Naive thymus-derived CD4-positive, alpha-beta T cell (primary cell): Measurements from ENCODE around the gene LATS1. TPM values are rescaled to one million over a fixed set of nuclear protein-coding genes. Genes with fewer than 3 reads are reported as not detected.
"Not testable (repeated sequence)": the region's sequence is repeated elsewhere in the genome, so short reads cannot be mapped to it uniquely, and the experiment has no call there.

Experiments
- ATAC-seq: fragments of 150-1000 bp; cut with Tn5 transposase; 2 replicates; pipeline ENCODE4 v1.10.0; 2021; ENCODE audit warnings: mild to moderate bottlenecking, moderate library complexity
- CTCF ChIA-PET: fragments of 350-600 bp; sonication (Branson Sonifier 250); formaldehyde crosslinking; loops from one replicate; lab custom pipeline; 2021; ENCODE audit warnings: antibody characterized with exemption; lab: Charles Lee
- POLR2A ChIA-PET: fragments of 350-600 bp; sonication (Branson Sonifier 250); formaldehyde crosslinking; loops from one replicate; lab custom pipeline; 2021; ENCODE audit warnings: antibody characterized with exemption, inconsistent platforms; lab: Charles Lee
- DNase-seq, 9 donors: peaks; one replicate each; pipeline versions ENCODE4 v3.0.0 to v3.0.0-alpha.2; 2020 to 2022; ENCODE audit warnings: mixed read lengths in 1 of 9
- H3K27ac ChIP-seq: one replicate; pipeline ENCODE4 v1.7.0; 2013; ENCODE audit warnings: mild to moderate bottlenecking, low read depth, low read length, moderate library complexity
- H3K27me3 ChIP-seq, 2 donors: one replicate each; pipeline ENCODE4 v1.7.0; 2013; ENCODE audit warnings: low read length in 2 of 2, mild to moderate bottlenecking in 2 of 2, moderate library complexity in 2 of 2; ENCODE audit not compliant: control insufficient read depth in 2 of 2, insufficient read depth in 2 of 2
- H3K36me3 ChIP-seq, 3 experiments: 1 replicate in 2 of 3; 2 replicates in 1 of 3; pipeline ENCODE4 v1.7.0; 2013; ENCODE audit warnings: low read length in 3 of 3, mild to moderate bottlenecking in 3 of 3, moderate library complexity in 1 of 3; ENCODE audit not compliant: insufficient read depth in 3 of 3, control insufficient read depth in 2 of 3
- H3K4me1 ChIP-seq, 2 donors: one replicate each; pipeline ENCODE4 v1.7.0; 2013; ENCODE audit warnings: low read length in 2 of 2, mild to moderate bottlenecking in 2 of 2, moderate library complexity in 1 of 2; ENCODE audit not compliant: control insufficient read depth in 2 of 2, insufficient read depth in 2 of 2
- H3K4me3 ChIP-seq: 2 replicates; pipeline ENCODE4 v1.7.0; 2013; ENCODE audit warnings: mild to moderate bottlenecking, low read length
- H3K9me3 ChIP-seq, 3 experiments: 1 replicate in 2 of 3; 2 replicates in 1 of 3; pipeline ENCODE4 v1.7.0; 2013; ENCODE audit warnings: low read length in 3 of 3; ENCODE audit not compliant: control insufficient read depth in 2 of 3
- H3K27ac Mint-ChIP-seq, 9 donors: one replicate each; pipeline ENCODE4 v1.8.0; 2020 to 2022; ENCODE audit warnings: mixed read lengths in 9 of 9, mild to moderate bottlenecking in 8 of 9, moderate library complexity in 5 of 9, inconsistent platforms in 2 of 9
- H3K27me3 Mint-ChIP-seq, 5 donors: one replicate each; pipeline ENCODE4 v1.8.0; 2021 to 2022; ENCODE audit warnings: mixed read lengths in 5 of 5, mild to moderate bottlenecking in 1 of 5
- H3K36me3 Mint-ChIP-seq, 5 donors: one replicate each; pipeline ENCODE4 v1.8.0; 2020 to 2022; ENCODE audit warnings: mixed read lengths in 5 of 5, mild to moderate bottlenecking in 3 of 5, inconsistent platforms in 1 of 5
- H3K4me1 Mint-ChIP-seq, 7 donors: one replicate each; pipeline ENCODE4 v1.8.0; 2020 to 2022; ENCODE audit warnings: mixed read lengths in 7 of 7, mild to moderate bottlenecking in 3 of 7, inconsistent platforms in 1 of 7
- H3K4me3 Mint-ChIP-seq, 10 donors: one replicate each; pipeline ENCODE4 v1.8.0; 2020 to 2022; ENCODE audit warnings: mild to moderate bottlenecking in 10 of 10, mixed read lengths in 10 of 10, moderate library complexity in 6 of 10, inconsistent platforms in 2 of 10
- H3K9me3 Mint-ChIP-seq, 11 donors: one replicate each; pipeline ENCODE4 v1.8.0; 2020 to 2022; ENCODE audit warnings: mixed read lengths in 11 of 11, mild to moderate bottlenecking in 4 of 11, inconsistent platforms in 1 of 11, moderate library complexity in 1 of 11
- intact Hi-C, 2 donors: fragments of 100-400 bp; cut with micrococcal nuclease; formaldehyde crosslinking; loops; one replicate each; pipeline ENCODE4 v1.15.1; 2023
- polyA plus RNA-seq, 2 donors: library from polyadenylated mRNA; unstranded; fragments of 300-500 nt; fragmentation: Illumina TruSeq; gene quantifications; one replicate each; pipeline ENCODE4 v1.2.3, GENCODE V29; 2021
- total RNA-seq, 6 experiments: library from RNA in 5 of 6; stranded (reverse) in 5 of 6; gene quantifications; 1 replicate in 5 of 6; 2 replicates in 1 of 6; pipeline ENCODE4 v1.2.3 and lab custom pipeline; 2021 to 2026

Gene LATS1
- total and polyA plus RNA-seq, 7 experiments from 2014 or later, result 14.2 to 49.5 (median 34.0) TPM

DNA sequence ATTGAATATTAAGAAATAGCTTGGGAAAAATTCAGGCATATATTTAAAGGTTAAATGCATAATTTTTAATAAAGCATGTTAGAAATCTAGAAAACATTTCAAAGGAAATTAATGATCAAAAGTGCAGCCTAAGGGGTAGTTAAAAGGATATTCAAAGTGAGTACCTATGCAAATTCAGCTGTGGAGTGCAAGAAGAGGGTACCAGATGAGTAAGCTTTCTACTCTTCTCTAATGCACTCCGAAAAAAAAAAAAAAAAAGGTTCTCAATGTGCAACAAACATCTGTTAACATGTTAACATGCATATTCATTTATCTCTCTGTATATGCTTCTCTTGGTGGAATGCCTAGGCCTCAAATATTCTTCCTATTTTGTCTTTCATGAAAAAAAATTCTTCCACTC, 37.4 kb downstream of the LATS1 start:
- Mint-ChIP-seq H3K27me3 (no peaks in the 10 kb centered on the region), H3K27ac (peak overlapping the region in 4 of 9 donors; percentile 7 to 67 (median 28)), H3K4me1 (peaks cover 3 to 24% (median 16%) of the 10 kb centered on the region in 7 donors), H3K4me3 (no peak overlapping the region), H3K9me3 (no peaks in the 10 kb centered on the region), H3K36me3 (peaks cover 8 to 37% (median 26%) of the 10 kb centered on the region in 5 donors)
- no peak overlapping the region for H3K27ac ChIP-seq
- ChIA-PET POLR2A (interaction anchor here (0.6 kb wide), 2 partner anchors 20 to 21 kb away, joined by 3 to 4 read pairs; no protein-coding TSS in a partner anchor), CTCF (no interaction called here)
- ATAC-seq (no peak), DNase-seq (no peak)
- H3K4me3 ChIP-seq, result no peak overlapping the region
- no peaks in the 10 kb centered on the region for H3K27me3 ChIP-seq
- intact Hi-C loops, result no loop called here
- H3K9me3 ChIP-seq, result no peaks in the 10 kb centered on the region
- no peaks in the 10 kb centered on the region for H3K4me1 ChIP-seq
- H3K36me3 ChIP-seq, result peaks cover 0 to 47% (median 7%) of the 10 kb centered on the region in 3 experiments

- H3K4me3 Mint-ChIP-seq, ATAC-seq: not testable (repeated sequence)
- peaks cover 0 to 82% (median 6%) of the 10 kb centered on the region in 3 experiments for H3K36me3 ChIP-seq
Observed at GRCh38 chr6:149672265-149672664, 45.6 kb downstream of the LATS1 start.

DNA sequence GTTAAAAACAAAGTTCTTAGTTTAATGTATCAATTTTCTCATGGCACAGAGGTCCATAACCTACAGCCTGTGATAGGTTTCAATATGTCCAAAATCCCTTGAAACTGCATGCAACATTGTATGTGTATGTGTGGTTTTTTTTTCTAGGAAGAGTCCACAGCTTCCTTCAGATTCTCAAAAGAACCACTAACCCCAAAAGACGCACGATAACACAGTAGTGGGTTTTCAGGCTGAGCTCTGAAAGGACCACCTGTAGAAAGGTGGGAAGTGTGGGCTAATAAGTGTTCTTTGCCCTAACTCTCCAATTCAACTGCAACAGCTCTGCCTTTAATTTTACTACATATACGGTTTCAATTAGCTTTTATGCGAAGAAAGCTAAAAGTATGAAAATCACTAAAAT, 57.9 kb downstream of the LATS1 start:
- Histone ChIP-seq H3K9me3 (no peaks in the 10 kb centered on the region), H3K36me3 (peaks cover 0 to 26% (median 6%) of the 10 kb centered on the region in 3 experiments), H3K27ac (no peak overlapping the region), H3K4me1 (no peaks in the 10 kb centered on the region), H3K4me3 (no peak overlapping the region), H3K27me3 (no peaks in the 10 kb centered on the region)
- ChIA-PET CTCF (interaction anchor here (1.0 kb wide), 1 partner anchor 103 kb away, joined by 3 read pairs; no protein-coding TSS in a partner anchor), POLR2A (interaction anchor here (0.6 to 1.0 kb wide), 3 partner anchors 20 to 165 kb away, joined by 3 to 8 read pairs (median 4); no protein-coding TSS in a partner anchor)
- H3K36me3 Mint-ChIP-seq, result peaks cover 0 to 28% (median 15%) of the 10 kb centered on the region in 5 donors
- H3K9me3 Mint-ChIP-seq, result no peaks in the 10 kb centered on the region
- intact Hi-C loops, result loop anchor here in 1 of 2 donors (5.0 kb wide), 1 partner anchor 93 kb away; the partner anchor contains the start of gene GINM1
- ATAC-seq (no peak), DNase-seq (no peak)
- H3K4me3 Mint-ChIP-seq, result peak overlapping the region in 1 of 10 donors; percentile 35
- peaks cover 0 to 14% (median 0%) of the 10 kb centered on the region in 7 donors for H3K4me1 Mint-ChIP-seq
- no peaks in the 10 kb centered on the region for H3K27me3 Mint-ChIP-seq
- H3K27ac Mint-ChIP-seq, result peak overlapping the region in 2 of 9 donors; percentile 6 to 23

More at GRCh38 chr6:149672265-149672664, 45.6 kb downstream of the LATS1 start:
- H3K9me3 Mint-ChIP-seq, CTCF ChIA-PET, DNase-seq, H3K9me3 ChIP-seq, H3K4me1 Mint-ChIP-seq, H3K4me1 ChIP-seq, POLR2A ChIA-PET, H3K27ac ChIP-seq, H3K27me3 Mint-ChIP-seq, intact Hi-C loops, H3K27me3 ChIP-seq, H3K27ac Mint-ChIP-seq, H3K4me3 ChIP-seq: not testable (repeated sequence)
- H3K36me3 Mint-ChIP-seq, result peaks cover 0 to 52% (median 18%) of the 10 kb centered on the region in 5 donors

DNA sequence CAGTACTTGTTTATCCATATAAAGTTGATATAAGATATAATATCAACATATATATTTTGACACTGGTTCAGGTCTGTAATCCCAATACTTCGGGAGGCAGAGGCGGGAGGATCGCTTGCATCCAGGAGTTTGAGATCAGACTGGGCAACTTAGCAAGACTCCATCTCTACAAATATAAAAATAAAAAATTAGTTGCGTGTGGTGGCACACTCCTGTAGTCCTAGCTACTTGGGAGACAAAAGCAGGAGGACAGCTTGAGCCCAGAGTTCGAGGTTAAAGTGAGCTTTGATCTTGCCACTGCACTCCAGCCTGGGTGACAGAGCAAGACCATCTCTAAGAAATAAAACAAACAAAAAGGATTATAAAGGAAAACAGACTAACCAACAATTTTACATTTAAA, 60.5 kb downstream of the LATS1 start:
- ChIA-PET POLR2A (no interaction called here), CTCF (no interaction called here)
- Histone ChIP-seq H3K4me3 (no peak overlapping the region), H3K4me1 (no peaks in the 10 kb centered on the region), H3K36me3 (peaks cover 0 to 9% (median 0%) of the 10 kb centered on the region in 3 experiments), H3K9me3 (no peaks in the 10 kb centered on the region), H3K27ac (no peak overlapping the region), H3K27me3 (no peaks in the 10 kb centered on the region)
- peaks cover 0 to 18% (median 9%) of the 10 kb centered on the region in 5 donors for H3K36me3 Mint-ChIP-seq
- peak overlapping the region in 1 of 9 donors; percentile 3 for H3K27ac Mint-ChIP-seq
- DNase-seq (no peak), ATAC-seq (no peak)
- intact Hi-C loops, result no loop called here
- H3K9me3 Mint-ChIP-seq, result no peaks in the 10 kb centered on the region
- H3K27me3 Mint-ChIP-seq, result no peaks in the 10 kb centered on the region
- no peak overlapping the region for H3K4me3 Mint-ChIP-seq
- H3K4me1 Mint-ChIP-seq, result peaks cover 0 to 14% (median 0%) of the 10 kb centered on the region in 7 donors

GRCh38 chr6:149651056-149651455, 66.8 kb downstream of the LATS1 start:
- Histone ChIP-seq H3K36me3 (no peaks in the 10 kb centered on the region), H3K27ac (no peak overlapping the region), H3K4me3 (no peak overlapping the region), H3K27me3 (no peaks in the 10 kb centered on the region), H3K9me3 (no peaks in the 10 kb centered on the region), H3K4me1 (peaks cover 7 to 17% of the 10 kb centered on the region in 2 donors)
- ChIA-PET POLR2A (interaction anchor here (0.6 kb wide), 1 partner anchor 32 kb away, joined by 3 read pairs; no protein-coding TSS in a partner anchor), CTCF (no interaction called here)
- H3K36me3 Mint-ChIP-seq, result peaks cover 0 to 3% (median 0%) of the 10 kb centered on the region in 5 donors
- no peak overlapping the region for H3K4me3 Mint-ChIP-seq
- peak overlapping the region in 1 of 9 donors; percentile 46 for H3K27ac Mint-ChIP-seq
- DNase-seq (no peak), ATAC-seq (no peak)
- H3K9me3 Mint-ChIP-seq, result no peaks in the 10 kb centered on the region
- peaks cover 0 to 23% (median 19%) of the 10 kb centered on the region in 7 donors for H3K4me1 Mint-ChIP-seq
- no peaks in the 10 kb centered on the region for H3K27me3 Mint-ChIP-seq
- intact Hi-C loops, result no loop called here

- Mint-ChIP-seq H3K9me3 (no peaks in the 10 kb centered on the region), H3K27me3 (no peaks in the 10 kb centered on the region), H3K27ac (peak within 1 kb of the TSS; percentile 82 to 95 (median 90)), H3K4me1 (peaks cover 2 to 41% (median 33%) of the 10 kb centered on the region in 7 donors), H3K4me3 (peak within 1 kb of the TSS; percentile 83 to 96 (median 91)), H3K36me3 (peaks cover 0 to 4% (median 0%) of the 10 kb centered on the region in 5 donors)
- no peaks in the 10 kb centered on the region for H3K9me3 ChIP-seq
- peak within 1 kb of the TSS; percentile 91 for H3K4me3 ChIP-seq
- peak within 1 kb of the TSS; percentile 82 for H3K27ac ChIP-seq
- no peaks in the 10 kb centered on the region for H3K36me3 ChIP-seq
- ChIA-PET POLR2A (interaction anchor here (0.9 kb wide), 1 partner anchor 83 kb away, joined by 3 read pairs; the partner anchor contains the start of gene GINM1), CTCF (no interaction called here)
- no peaks in the 10 kb centered on the region for H3K27me3 ChIP-seq
- H3K4me1 ChIP-seq, result peaks cover 7 to 17% of the 10 kb centered on the region in 2 donors
- intact Hi-C loops, result loop anchor here (1.0 to 10.0 kb wide), 9 partner anchors 16 to 1746 kb away; partner anchors contain the start of genes GINM1 (in 2 of the 2), LATS1 (in 2 of the 2), LRP11 (in 2 of the 2) and PPIL4 (in 2 of the 2)
- peak; percentile 96 for ATAC-seq
- peak; percentile 69 to 95 (median 81) for DNase-seq
Observed at GRCh38 chr6:149648148-149649145, 69.5 kb downstream of the LATS1 start, which contains the start of gene KATNA1. Gene KATNA1 (minus strand): TSS chr6:149648714. CDS start chr6:149638547, 10,167 bp downstream.
